ENCODE data around the gene DCAF8.

DNA sequence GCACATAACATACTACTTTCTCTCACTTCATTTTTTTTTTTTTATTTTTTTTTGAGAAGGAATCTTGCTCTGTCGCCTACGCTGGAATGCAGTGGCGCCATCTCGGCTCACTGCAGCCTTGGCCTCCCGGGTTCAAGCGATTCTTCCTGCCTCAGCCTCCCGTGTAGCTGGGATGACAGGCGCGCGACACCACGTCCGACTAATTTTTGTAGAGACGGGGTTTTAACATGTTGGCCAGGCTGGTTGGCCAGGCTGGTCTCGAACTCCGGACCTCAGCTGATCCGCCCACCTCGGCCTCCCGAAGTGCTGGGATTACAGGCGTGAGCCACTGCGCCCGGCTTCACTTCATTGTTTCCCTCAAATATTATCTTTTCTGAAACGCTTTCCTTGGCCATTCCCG, 23.2 kb upstream of the DCAF8 start:
- TF ChIP-seq, protein P1, sequence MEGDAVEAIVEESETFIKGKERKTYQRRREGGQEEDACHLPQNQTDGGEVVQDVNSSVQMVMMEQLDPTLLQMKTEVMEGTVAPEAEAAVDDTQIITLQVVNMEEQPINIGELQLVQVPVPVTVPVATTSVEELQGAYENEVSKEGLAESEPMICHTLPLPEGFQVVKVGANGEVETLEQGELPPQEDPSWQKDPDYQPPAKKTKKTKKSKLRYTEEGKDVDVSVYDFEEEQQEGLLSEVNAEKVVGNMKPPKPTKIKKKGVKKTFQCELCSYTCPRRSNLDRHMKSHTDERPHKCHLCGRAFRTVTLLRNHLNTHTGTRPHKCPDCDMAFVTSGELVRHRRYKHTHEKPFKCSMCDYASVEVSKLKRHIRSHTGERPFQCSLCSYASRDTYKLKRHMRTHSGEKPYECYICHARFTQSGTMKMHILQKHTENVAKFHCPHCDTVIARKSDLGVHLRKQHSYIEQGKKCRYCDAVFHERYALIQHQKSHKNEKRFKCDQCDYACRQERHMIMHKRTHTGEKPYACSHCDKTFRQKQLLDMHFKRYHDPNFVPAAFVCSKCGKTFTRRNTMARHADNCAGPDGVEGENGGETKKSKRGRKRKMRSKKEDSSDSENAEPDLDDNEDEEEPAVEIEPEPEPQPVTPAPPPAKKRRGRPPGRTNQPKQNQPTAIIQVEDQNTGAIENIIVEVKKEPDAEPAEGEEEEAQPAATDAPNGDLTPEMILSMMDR (conservative IDR thresholded peaks at IDR 0.05; ENCODE audit: low read length), result no peak
- TF ChIP-seq EZH2phosphoT487 (IDR thresholded peaks at IDR 0.05; ENCODE audit: borderline replicate concordance), result no peak

Measured in Loucy (cell line).